B cell (primary cell): ENCODE results near the gene NAMPT.

ENCODE experiments used
- EZH2 ChIP-seq: IDR thresholded peaks from 2 replicates; pipeline ENCODE4 v1.6.1; 2012; ENCODE audit warnings: borderline replicate concordance, low read depth, mild to moderate bottlenecking, moderate library complexity, low read length; ENCODE audit not compliant: insufficient read depth, poor library complexity, severe bottlenecking
- TF ChIP-seq, protein P1 (sequence below): fragments of 200-600 bp; IDR thresholded peaks from one replicate; pipeline ENCODE4 v1.8.0; 2022; ENCODE audit warnings: antibody characterized with exemption, mild to moderate bottlenecking

DNA sequence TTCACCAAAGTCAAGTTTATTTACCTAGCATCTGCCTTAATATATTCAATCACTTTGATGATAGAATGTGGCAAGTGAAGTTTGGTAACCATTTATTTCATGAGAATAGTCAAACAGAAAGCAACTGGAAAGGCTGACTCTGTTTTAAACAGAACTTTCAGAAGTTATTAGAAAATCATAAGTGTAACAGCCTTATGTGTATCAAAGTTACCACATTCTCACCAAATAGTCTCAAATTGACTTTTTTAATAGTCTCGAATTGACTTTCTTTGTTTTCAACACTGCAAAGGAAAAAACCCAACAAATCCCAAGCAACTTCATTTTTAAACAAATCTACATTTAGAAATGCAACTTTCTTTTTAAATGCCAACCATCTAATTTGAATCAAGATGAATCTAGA lies 29.5 kb downstream of the NAMPT start:
- TF ChIP-seq, protein P1, sequence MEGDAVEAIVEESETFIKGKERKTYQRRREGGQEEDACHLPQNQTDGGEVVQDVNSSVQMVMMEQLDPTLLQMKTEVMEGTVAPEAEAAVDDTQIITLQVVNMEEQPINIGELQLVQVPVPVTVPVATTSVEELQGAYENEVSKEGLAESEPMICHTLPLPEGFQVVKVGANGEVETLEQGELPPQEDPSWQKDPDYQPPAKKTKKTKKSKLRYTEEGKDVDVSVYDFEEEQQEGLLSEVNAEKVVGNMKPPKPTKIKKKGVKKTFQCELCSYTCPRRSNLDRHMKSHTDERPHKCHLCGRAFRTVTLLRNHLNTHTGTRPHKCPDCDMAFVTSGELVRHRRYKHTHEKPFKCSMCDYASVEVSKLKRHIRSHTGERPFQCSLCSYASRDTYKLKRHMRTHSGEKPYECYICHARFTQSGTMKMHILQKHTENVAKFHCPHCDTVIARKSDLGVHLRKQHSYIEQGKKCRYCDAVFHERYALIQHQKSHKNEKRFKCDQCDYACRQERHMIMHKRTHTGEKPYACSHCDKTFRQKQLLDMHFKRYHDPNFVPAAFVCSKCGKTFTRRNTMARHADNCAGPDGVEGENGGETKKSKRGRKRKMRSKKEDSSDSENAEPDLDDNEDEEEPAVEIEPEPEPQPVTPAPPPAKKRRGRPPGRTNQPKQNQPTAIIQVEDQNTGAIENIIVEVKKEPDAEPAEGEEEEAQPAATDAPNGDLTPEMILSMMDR, result no peak
- no peak for TF ChIP-seq EZH2
